DOHH2 (cell line): ENCODE results near the gene EPHA8.

Experiments used
- CTCF ChIP-seq: fragments of 200-600 bp; sonication (generic); IDR thresholded peaks from one replicate; pipeline ENCODE4 v1.5.1; 2014; ENCODE audit warnings: antibody characterized with exemption, mild to moderate bottlenecking, low read depth, low read length; ENCODE audit not compliant: poor library complexity, severe bottlenecking
- EZH2phosphoT487 ChIP-seq: fragments of 200-600 bp; sonication (generic); IDR thresholded peaks from 2 replicates; pipeline ENCODE4 v1.6.1; 2017; ENCODE audit warnings: borderline replicate concordance, mild to moderate bottlenecking, antibody characterized with exemption, low read length, moderate library complexity, mixed read lengths

DNA sequence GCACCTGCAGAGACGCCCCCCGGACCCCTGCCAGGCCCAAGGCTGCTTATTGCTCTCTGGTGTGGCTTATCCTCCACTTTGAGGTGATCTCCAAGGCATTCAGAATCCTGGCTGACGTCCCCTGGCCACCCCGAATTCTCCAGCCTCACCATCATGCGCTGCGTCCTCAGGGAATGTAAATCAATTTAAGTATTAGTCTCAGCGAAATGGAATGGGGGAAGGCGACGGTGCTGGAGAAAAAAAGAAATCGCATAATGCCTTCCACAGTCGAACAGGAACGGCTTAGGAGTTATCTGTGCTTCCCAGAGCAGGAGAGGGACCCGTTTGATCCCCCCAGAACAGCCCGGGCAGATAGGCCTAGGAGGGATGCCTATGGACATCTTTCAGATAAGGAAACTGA, 2.9 kb downstream of the EPHA8 start:
- TF ChIP-seq CTCF, result no peak
- no peak for TF ChIP-seq EZH2phosphoT487
